ENCODE data around the gene RPL13A. TPM values are rescaled to one million over a fixed set of nuclear protein-coding genes. Genes with fewer than 3 reads are reported as not detected.

The RPL13A gene
- total and polyA plus RNA-seq, 2 donors from 2014 or later, result 2,090 to 3,309 TPM

GRCh38 chr19:49533551-49534488, 46.4 kb downstream of the RPL13A start:
- Histone ChIP-seq H3K9me3 (ENCODE audit: control insufficient read depth in 2 of 3, insufficient read depth in 1 of 3, low read length in 3 of 3) (no peaks in the 10 kb centered on the region), H3K9ac (ENCODE audit: low read length in 3 of 3) (peak overlapping the region in 1 of 3 donors; percentile 19), H3K27me3 (ENCODE audit: control insufficient read depth, insufficient read depth, low read length) (no peaks in the 10 kb centered on the region), H3K4me1 (ENCODE audit: control insufficient read depth in 2 of 3, insufficient read depth in 2 of 3, low read depth in 1 of 3, low read length in 3 of 3) (peaks cover 0 to 5% (median 0%) of the 10 kb centered on the region in 3 donors), H3K36me3 (ENCODE audit: control insufficient read depth in 2 of 3, insufficient read depth in 3 of 3, low read length in 3 of 3) (peaks cover 0 to 4% (median 2%) of the 10 kb centered on the region in 3 donors), H3K4me3 (ENCODE audit: low read length in 3 of 3) (peak overlapping the region; percentile 42 to 59 (median 46)), H3K27ac (ENCODE audit: low read depth in 2 of 2, low read length in 2 of 2) (no peak overlapping the region)
- DNase-seq, result peak; percentile 81 to 91 (median 86)
- FAIRE-seq, result no peak
- TF ChIP-seq CTCF (IDR thresholded peaks at IDR 0.05; ENCODE audit: borderline replicate concordance, extremely low read depth, insufficient read depth), result no peak
- intact Hi-C loops (cut with DNase I), result no loop called here

- intact Hi-C loops (cut with DNase I), result no loop called here
- Histone ChIP-seq H3K9me3 (ENCODE audit: control insufficient read depth in 2 of 3, insufficient read depth in 1 of 3, low read length in 3 of 3) (no peaks in the 10 kb centered on the region), H3K9ac (ENCODE audit: low read length in 3 of 3) (peak overlapping the region in 1 of 3 donors; percentile 19), H3K36me3 (ENCODE audit: control insufficient read depth in 2 of 3, insufficient read depth in 3 of 3, low read length in 3 of 3) (peaks cover 0 to 6% (median 4%) of the 10 kb centered on the region in 3 donors), H3K27me3 (ENCODE audit: control insufficient read depth, insufficient read depth, low read length) (no peaks in the 10 kb centered on the region), H3K4me1 (ENCODE audit: control insufficient read depth in 2 of 3, insufficient read depth in 2 of 3, low read depth in 1 of 3, low read length in 3 of 3) (peaks cover 0 to 5% (median 0%) of the 10 kb centered on the region in 3 donors), H3K4me3 (ENCODE audit: low read length in 3 of 3) (peak overlapping the region in 1 of 3 donors; percentile 59), H3K27ac (ENCODE audit: low read depth in 2 of 2, low read length in 2 of 2) (no peak overlapping the region)
- TF ChIP-seq CTCF (IDR thresholded peaks at IDR 0.05; ENCODE audit: borderline replicate concordance, extremely low read depth, insufficient read depth), result no peak
- FAIRE-seq (no peak), DNase-seq (peak in 1 of 5 donors; percentile 55)
Measured at GRCh38 chr19:49534632-49535385, 47.4 kb downstream of the RPL13A start.

- no peak for FAIRE-seq
Measured at GRCh38 chr19:49536921-49537462, 49.6 kb downstream of the RPL13A start.

More at GRCh38 chr19:49536921-49537462, 49.6 kb downstream of the RPL13A start:
- Histone ChIP-seq H3K9me3 (ENCODE audit: control insufficient read depth in 2 of 3, insufficient read depth in 1 of 3, low read length in 3 of 3) (no peaks in the 10 kb centered on the region), H3K4me3 (ENCODE audit: low read length in 3 of 3) (no peak overlapping the region), H3K4me1 (ENCODE audit: control insufficient read depth in 2 of 3, insufficient read depth in 2 of 3, low read depth in 1 of 3, low read length in 3 of 3) (peaks cover 0 to 5% (median 0%) of the 10 kb centered on the region in 3 donors), H3K36me3 (ENCODE audit: control insufficient read depth in 2 of 3, insufficient read depth in 3 of 3, low read length in 3 of 3) (peaks cover 0 to 4% (median 4%) of the 10 kb centered on the region in 3 donors), H3K27me3 (ENCODE audit: control insufficient read depth, insufficient read depth, low read length) (no peaks in the 10 kb centered on the region), H3K27ac (ENCODE audit: low read depth in 2 of 2, low read length in 2 of 2) (no peak overlapping the region), H3K9ac (ENCODE audit: low read length in 3 of 3) (no peak overlapping the region)
- intact Hi-C loops (cut with DNase I), result no loop called here
- no peak for DNase-seq
- no peak for TF ChIP-seq CTCF (IDR thresholded peaks at IDR 0.05; ENCODE audit: borderline replicate concordance, extremely low read depth, insufficient read depth)
